WTC11 (cell line): ENCODE measurements around the gene C1QBP. TPM values are rescaled to one million over a fixed set of nuclear protein-coding genes. Genes with fewer than 3 reads are reported as not detected.

Experiments used
- ATAC-seq: fragments of 200-7000 bp; cut with Tn5 transposase; 2 replicates; pipeline ENCODE4 v1.10.0; 2021; ENCODE audit warnings: mild to moderate bottlenecking, moderate library complexity
- CTCF ChIA-PET: fragments of 300-600 bp; sonication (Branson Sonifier 250); formaldehyde crosslinking; loops from one replicate; lab custom pipeline; 2021; ENCODE audit warnings: antibody characterized with exemption; lab: Charles Lee
- POLR2A ChIA-PET: fragments of 350-600 bp; sonication (Branson Sonifier 250); formaldehyde crosslinking; loops from one replicate; lab custom pipeline; 2021; ENCODE audit warnings: antibody characterized with exemption; lab: Charles Lee
- DNase-seq: peaks from one replicate; pipeline ENCODE4 v3.0.0; 2021; ENCODE audit warnings: low spot score
- H3K27ac Mint-ChIP-seq: 2 replicates; pipeline ENCODE4 v1.8.0; 2021; ENCODE audit warnings: mixed read lengths
- H3K27me3 Mint-ChIP-seq: 2 replicates; pipeline ENCODE4 v1.8.0; 2021; ENCODE audit warnings: low read depth, mild to moderate bottlenecking, moderate library complexity, mixed read lengths
- H3K36me3 Mint-ChIP-seq: 2 replicates; pipeline ENCODE4 v1.8.0; 2021; ENCODE audit warnings: mixed read lengths
- H3K4me1 Mint-ChIP-seq: 2 replicates; pipeline ENCODE4 v1.8.0; 2022; ENCODE audit warnings: mixed read lengths
- H3K4me3 Mint-ChIP-seq: 2 replicates; pipeline ENCODE4 v1.8.0; 2021; ENCODE audit warnings: mild to moderate bottlenecking, moderate library complexity, mixed read lengths
- H3K9me3 Mint-ChIP-seq: 2 replicates; pipeline ENCODE4 v1.8.0; 2021; ENCODE audit warnings: mixed read lengths
- AFF4 ChIP-seq: sonication (generic); formaldehyde crosslinking; IDR thresholded peaks from 2 replicates; pipeline ENCODE4 v1.8.1; 2023; ENCODE audit warnings: mild to moderate bottlenecking, missing genetic modification reagents, borderline replicate concordance
- ATF6 ChIP-seq: sonication (generic); formaldehyde crosslinking; IDR thresholded peaks from 2 replicates; pipeline ENCODE4 v1.8.1; 2023; ENCODE audit warnings: mild to moderate bottlenecking, missing genetic modification reagents
- E2F1 ChIP-seq: sonication (generic); formaldehyde crosslinking; IDR thresholded peaks from 2 replicates; pipeline ENCODE4 v1.8.0; 2022; ENCODE audit warnings: mild to moderate bottlenecking, missing genetic modification reagents
- GTF2I ChIP-seq: fragments of 250-450 bp; sonication (Bioruptor Pico); conservative IDR thresholded peaks from 2 replicates; pipeline ENCODE4 v1.4.0; 2021; ENCODE audit warnings: mild to moderate bottlenecking
- JUN ChIP-seq: sonication (generic); formaldehyde crosslinking; IDR thresholded peaks from 2 replicates; pipeline ENCODE4 v1.8.0; 2023; ENCODE audit warnings: mild to moderate bottlenecking, missing genetic modification reagents
- MYBL2 ChIP-seq: sonication (generic); formaldehyde crosslinking; IDR thresholded peaks from 2 replicates; pipeline ENCODE4 v1.8.1; 2023; ENCODE audit warnings: mild to moderate bottlenecking, moderate library complexity, missing genetic modification reagents
- NR1H2 ChIP-seq: sonication (generic); formaldehyde crosslinking; IDR thresholded peaks from 2 replicates; pipeline ENCODE4 v1.9.0; 2021; ENCODE audit warnings: mild to moderate bottlenecking, moderate library complexity, missing genetic modification reagents
- RELA ChIP-seq: sonication (generic); formaldehyde crosslinking; IDR thresholded peaks from 2 replicates; pipeline ENCODE4 v1.8.1; 2022; ENCODE audit warnings: missing genetic modification reagents, mild to moderate bottlenecking, borderline replicate concordance
- RORB ChIP-seq: fragments of 250-450 bp; sonication (Bioruptor Pico); IDR thresholded peaks from 2 replicates; pipeline ENCODE4 v1.9.0; 2021; ENCODE audit warnings: mild to moderate bottlenecking
- ZNF138 ChIP-seq: sonication (generic); formaldehyde crosslinking; conservative IDR thresholded peaks from 2 replicates; pipeline ENCODE4 v1.8.1; 2022; ENCODE audit warnings: mild to moderate bottlenecking, moderate library complexity, missing genetic modification reagents
- ZNF232 ChIP-seq: sonication (generic); formaldehyde crosslinking; IDR thresholded peaks from 2 replicates; pipeline ENCODE4 v1.8.0; 2022; ENCODE audit warnings: mild to moderate bottlenecking, missing genetic modification reagents
- ZNF281 ChIP-seq: sonication (generic); formaldehyde crosslinking; IDR thresholded peaks from 2 replicates; pipeline ENCODE4 v1.8.0; 2023; ENCODE audit warnings: mild to moderate bottlenecking, missing genetic modification reagents
- ZNF532 ChIP-seq: fragments of 250-450 bp; sonication (Bioruptor Pico); IDR thresholded peaks from 2 replicates; pipeline ENCODE4 v1.9.0; 2021; ENCODE audit warnings: mild to moderate bottlenecking, borderline replicate concordance
- total RNA-seq: library from RNA; stranded (reverse); gene quantifications from 3 replicates; pipeline ENCODE4 v1.2.3, GENCODE V29; 2021

Gene C1QBP
- total RNA-seq, 1 experiment from 2014 or later, result 429 TPM

- H3K36me3 Mint-ChIP-seq, result peaks cover 79% of the 10 kb centered on the region
- no peak overlapping the region for H3K4me3 Mint-ChIP-seq
- peaks cover 4% of the 10 kb centered on the region; the same call in 1 of the 2 replicates for H3K9me3 Mint-ChIP-seq
- no peaks in the 10 kb centered on the region for H3K4me1 Mint-ChIP-seq
- DNase-seq, result no peak
- H3K27me3 Mint-ChIP-seq, result no peaks in the 10 kb centered on the region
- ChIA-PET CTCF (interaction anchor here (1.0 kb wide), 1 partner anchor 39 kb away, joined by 3 read pairs; no protein-coding TSS in a partner anchor), POLR2A (no interaction called here)
- no peak for ATAC-seq
- no peak for TF ChIP-seq E2F1 (CRISPR knock-in tag)
- no peak for TF ChIP-seq GTF2I (CRISPR knock-in tag)
- no peak for TF ChIP-seq ATF6 (CRISPR knock-in tag)
- TF ChIP-seq RORB (CRISPR knock-in tag), result no peak
- TF ChIP-seq JUN (CRISPR knock-in tag), result no peak
- no peak for TF ChIP-seq RELA (CRISPR knock-in tag)
- TF ChIP-seq ZNF532 (CRISPR knock-in tag), result no peak
- no peak for TF ChIP-seq ZNF232
- TF ChIP-seq MYBL2, result no peak
- H3K27ac Mint-ChIP-seq, result no peak overlapping the region
Observed at GRCh38 chr17:5478992-5479391, 40.0 kb upstream of the C1QBP start.

- peaks cover 49% of the 10 kb centered on the region for H3K36me3 Mint-ChIP-seq
- CTCF ChIA-PET, result no interaction called here
- no peaks in the 10 kb centered on the region for H3K4me1 Mint-ChIP-seq
- H3K27me3 Mint-ChIP-seq, result no peaks in the 10 kb centered on the region
- DNase-seq (no peak), ATAC-seq (no peak)
- peaks cover 4% of the 10 kb centered on the region; the same call in 1 of the 2 replicates for H3K9me3 Mint-ChIP-seq
- POLR2A ChIA-PET, result no interaction called here
- no peak overlapping the region for H3K4me3 Mint-ChIP-seq
- TF ChIP-seq ZNF281 (CRISPR knock-in tag), result no peak
- TF ChIP-seq AFF4 (CRISPR knock-in tag), result no peak
- TF ChIP-seq NR1H2 (CRISPR knock-in tag), result no peak
- no peak for TF ChIP-seq ZNF138 (CRISPR knock-in tag)
- H3K27ac Mint-ChIP-seq, result no peak overlapping the region
Observed at GRCh38 chr17:5473906-5474305, 35.0 kb upstream of the C1QBP start.
